Measurements from ENCODE around the gene FLOT1. TPM values are rescaled to one million over a fixed set of nuclear protein-coding genes. Genes with fewer than 3 reads are reported as not detected.
A peak's percentile ranks its signal among the peaks of the same experiment; 100 is the strongest.

FLOT1 gene
- total and polyA plus RNA-seq, 9 of the 15 experiments (the other 6 are each of a cell fraction or from before 2014, with no cell fraction given) = 11.7 to 149 (median 118) TPM

DNA sequence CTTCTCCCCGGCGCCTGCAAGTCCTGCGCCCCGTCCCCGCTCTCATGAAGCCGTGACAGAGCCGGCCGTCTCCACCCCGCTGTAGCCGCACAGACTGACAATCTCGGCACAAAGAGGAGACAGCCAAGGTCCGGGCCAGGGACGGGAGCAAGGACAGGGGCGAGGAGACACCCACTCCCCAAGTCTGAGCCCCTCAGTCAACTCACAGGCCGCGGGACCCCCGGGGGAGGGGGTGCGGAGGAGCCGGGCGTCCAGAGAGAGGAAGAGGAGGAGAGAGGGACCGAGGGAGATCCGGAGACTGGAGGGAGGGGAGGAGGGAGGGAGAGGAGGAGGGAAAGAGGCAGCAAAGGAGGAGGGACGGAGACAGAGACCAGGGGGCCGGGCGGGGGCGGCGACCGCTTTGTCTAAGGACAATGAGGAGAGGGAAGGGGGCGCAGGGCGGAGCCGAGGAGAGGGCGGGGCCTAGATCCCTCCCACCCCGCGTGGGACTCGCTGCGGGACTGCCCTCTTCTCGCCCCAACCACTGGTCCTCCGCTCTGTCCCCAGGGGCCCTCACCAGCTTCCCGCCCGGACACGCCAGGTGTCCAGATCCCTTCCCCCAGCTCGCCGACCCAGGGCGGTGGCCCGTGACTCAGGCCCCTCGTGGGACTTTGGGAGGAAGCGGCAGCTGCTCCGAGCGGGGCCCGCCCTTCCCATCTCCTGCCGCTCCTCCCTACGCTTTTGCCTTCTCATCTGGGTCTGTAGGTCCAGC, 55.4 kb downstream of the FLOT1 start (continued):
- TF ChIP-seq, protein P1, sequence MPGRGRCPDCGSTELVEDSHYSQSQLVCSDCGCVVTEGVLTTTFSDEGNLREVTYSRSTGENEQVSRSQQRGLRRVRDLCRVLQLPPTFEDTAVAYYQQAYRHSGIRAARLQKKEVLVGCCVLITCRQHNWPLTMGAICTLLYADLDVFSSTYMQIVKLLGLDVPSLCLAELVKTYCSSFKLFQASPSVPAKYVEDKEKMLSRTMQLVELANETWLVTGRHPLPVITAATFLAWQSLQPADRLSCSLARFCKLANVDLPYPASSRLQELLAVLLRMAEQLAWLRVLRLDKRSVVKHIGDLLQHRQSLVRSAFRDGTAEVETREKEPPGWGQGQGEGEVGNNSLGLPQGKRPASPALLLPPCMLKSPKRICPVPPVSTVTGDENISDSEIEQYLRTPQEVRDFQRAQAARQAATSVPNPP (IDR thresholded peaks at IDR 0.05; ENCODE audit: borderline replicate concordance, insufficient read depth, insufficient read length) = no peak
- TF ChIP-seq ETV5 (CRISPR knock-in tag; IDR thresholded peaks at IDR 0.05; ENCODE audit: low read depth) (0 out of 2 replicates have a peak, but pooled peaks have one; percentile 64), FOXK1 (CRISPR knock-in tag; IDR thresholded peaks at IDR 0.05; ENCODE audit: borderline replicate concordance) (peak; percentile 29; the same call in 1 of the 2 replicates), E2F3 (CRISPR knock-in tag; IDR thresholded peaks at IDR 0.05) (0 out of 2 replicates have a peak, but pooled peaks have one; percentile 56), KAT7 (CRISPR knock-in tag; IDR thresholded peaks at IDR 0.05; ENCODE audit: borderline replicate concordance) (peak; percentile 70; the same call in 1 of the 2 replicates), KAT2B (IDR thresholded peaks at IDR 0.05; ENCODE audit: low read depth, low read length) (no peak), SIN3A (IDR thresholded peaks at IDR 0.05; ENCODE audit: borderline replicate concordance in 2 of 2, control insufficient read depth in 1 of 2, low read depth in 2 of 2, low read length in 2 of 2) (peak in 1 of 2 experiments; percentile 95; a peak in 3 of 4 replicates), PML (IDR thresholded peaks at IDR 0.05; ENCODE audit: low read length) (peak; percentile 66; the same call in 1 of the 2 replicates)
- TF ChIP-seq, protein P2, sequence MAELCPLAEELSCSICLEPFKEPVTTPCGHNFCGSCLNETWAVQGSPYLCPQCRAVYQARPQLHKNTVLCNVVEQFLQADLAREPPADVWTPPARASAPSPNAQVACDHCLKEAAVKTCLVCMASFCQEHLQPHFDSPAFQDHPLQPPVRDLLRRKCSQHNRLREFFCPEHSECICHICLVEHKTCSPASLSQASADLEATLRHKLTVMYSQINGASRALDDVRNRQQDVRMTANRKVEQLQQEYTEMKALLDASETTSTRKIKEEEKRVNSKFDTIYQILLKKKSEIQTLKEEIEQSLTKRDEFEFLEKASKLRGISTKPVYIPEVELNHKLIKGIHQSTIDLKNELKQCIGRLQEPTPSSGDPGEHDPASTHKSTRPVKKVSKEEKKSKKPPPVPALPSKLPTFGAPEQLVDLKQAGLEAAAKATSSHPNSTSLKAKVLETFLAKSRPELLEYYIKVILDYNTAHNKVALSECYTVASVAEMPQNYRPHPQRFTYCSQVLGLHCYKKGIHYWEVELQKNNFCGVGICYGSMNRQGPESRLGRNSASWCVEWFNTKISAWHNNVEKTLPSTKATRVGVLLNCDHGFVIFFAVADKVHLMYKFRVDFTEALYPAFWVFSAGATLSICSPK (IDR thresholded peaks at IDR 0.05; ENCODE audit: borderline replicate concordance) = peak; percentile 60; the same call in 1 of the 2 replicates
- TF ChIP-seq, protein P3, sequence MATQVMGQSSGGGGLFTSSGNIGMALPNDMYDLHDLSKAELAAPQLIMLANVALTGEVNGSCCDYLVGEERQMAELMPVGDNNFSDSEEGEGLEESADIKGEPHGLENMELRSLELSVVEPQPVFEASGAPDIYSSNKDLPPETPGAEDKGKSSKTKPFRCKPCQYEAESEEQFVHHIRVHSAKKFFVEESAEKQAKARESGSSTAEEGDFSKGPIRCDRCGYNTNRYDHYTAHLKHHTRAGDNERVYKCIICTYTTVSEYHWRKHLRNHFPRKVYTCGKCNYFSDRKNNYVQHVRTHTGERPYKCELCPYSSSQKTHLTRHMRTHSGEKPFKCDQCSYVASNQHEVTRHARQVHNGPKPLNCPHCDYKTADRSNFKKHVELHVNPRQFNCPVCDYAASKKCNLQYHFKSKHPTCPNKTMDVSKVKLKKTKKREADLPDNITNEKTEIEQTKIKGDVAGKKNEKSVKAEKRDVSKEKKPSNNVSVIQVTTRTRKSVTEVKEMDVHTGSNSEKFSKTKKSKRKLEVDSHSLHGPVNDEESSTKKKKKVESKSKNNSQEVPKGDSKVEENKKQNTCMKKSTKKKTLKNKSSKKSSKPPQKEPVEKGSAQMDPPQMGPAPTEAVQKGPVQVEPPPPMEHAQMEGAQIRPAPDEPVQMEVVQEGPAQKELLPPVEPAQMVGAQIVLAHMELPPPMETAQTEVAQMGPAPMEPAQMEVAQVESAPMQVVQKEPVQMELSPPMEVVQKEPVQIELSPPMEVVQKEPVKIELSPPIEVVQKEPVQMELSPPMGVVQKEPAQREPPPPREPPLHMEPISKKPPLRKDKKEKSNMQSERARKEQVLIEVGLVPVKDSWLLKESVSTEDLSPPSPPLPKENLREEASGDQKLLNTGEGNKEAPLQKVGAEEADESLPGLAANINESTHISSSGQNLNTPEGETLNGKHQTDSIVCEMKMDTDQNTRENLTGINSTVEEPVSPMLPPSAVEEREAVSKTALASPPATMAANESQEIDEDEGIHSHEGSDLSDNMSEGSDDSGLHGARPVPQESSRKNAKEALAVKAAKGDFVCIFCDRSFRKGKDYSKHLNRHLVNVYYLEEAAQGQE (IDR thresholded peaks at IDR 0.05; ENCODE audit: borderline replicate concordance) = peak; percentile 35
- TF ChIP-seq, protein P3 (CRISPR knock-in tag; IDR thresholded peaks at IDR 0.05; ENCODE audit: low read depth) = no peak
- TF ChIP-seq, protein P4, sequence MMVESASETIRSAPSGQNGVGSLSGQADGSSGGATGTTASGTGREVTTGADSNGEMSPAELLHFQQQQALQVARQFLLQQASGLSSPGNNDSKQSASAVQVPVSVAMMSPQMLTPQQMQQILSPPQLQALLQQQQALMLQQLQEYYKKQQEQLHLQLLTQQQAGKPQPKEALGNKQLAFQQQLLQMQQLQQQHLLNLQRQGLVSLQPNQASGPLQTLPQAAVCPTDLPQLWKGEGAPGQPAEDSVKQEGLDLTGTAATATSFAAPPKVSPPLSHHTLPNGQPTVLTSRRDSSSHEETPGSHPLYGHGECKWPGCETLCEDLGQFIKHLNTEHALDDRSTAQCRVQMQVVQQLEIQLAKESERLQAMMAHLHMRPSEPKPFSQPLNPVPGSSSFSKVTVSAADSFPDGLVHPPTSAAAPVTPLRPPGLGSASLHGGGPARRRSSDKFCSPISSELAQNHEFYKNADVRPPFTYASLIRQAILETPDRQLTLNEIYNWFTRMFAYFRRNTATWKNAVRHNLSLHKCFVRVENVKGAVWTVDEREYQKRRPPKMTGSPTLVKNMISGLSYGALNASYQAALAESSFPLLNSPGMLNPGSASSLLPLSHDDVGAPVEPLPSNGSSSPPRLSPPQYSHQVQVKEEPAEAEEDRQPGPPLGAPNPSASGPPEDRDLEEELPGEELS (CRISPR knock-in tag; IDR thresholded peaks at IDR 0.05; ENCODE audit: borderline replicate concordance) = peak; percentile 66; the same call in 1 of the 2 replicates
